Fibroblast of villous mesenchyme (primary cell): Measurements from ENCODE around the gene SPATC1L. TPM values are rescaled to one million over a fixed set of nuclear protein-coding genes. Genes with fewer than 3 reads are reported as not detected.

Experiments used
- DNase-seq: peaks from one replicate; pipeline ENCODE4 v3.0.0-alpha.2; 2010; ENCODE audit warnings: low read depth
- H3K4me3 ChIP-seq: 2 replicates; pipeline ENCODE4 v1.5.1; 2011; ENCODE audit warnings: low read depth, mild to moderate bottlenecking, low read length
- total RNA-seq: library from RNA; depleted of rRNA; stranded (reverse); fragments of >200 nt; gene quantifications from 2 replicates; pipeline ENCODE4 v1.2.3, GENCODE V29; 2012
- TF ChIP-seq, protein P1 (sequence below): IDR thresholded peaks from 2 replicates; pipeline ENCODE4 v1.5.1; 2012; ENCODE audit warnings: low read depth, mild to moderate bottlenecking, low read length; ENCODE audit not compliant: insufficient read depth

Gene SPATC1L
- total RNA-seq, 1 donor = 9.5 TPM

DNA sequence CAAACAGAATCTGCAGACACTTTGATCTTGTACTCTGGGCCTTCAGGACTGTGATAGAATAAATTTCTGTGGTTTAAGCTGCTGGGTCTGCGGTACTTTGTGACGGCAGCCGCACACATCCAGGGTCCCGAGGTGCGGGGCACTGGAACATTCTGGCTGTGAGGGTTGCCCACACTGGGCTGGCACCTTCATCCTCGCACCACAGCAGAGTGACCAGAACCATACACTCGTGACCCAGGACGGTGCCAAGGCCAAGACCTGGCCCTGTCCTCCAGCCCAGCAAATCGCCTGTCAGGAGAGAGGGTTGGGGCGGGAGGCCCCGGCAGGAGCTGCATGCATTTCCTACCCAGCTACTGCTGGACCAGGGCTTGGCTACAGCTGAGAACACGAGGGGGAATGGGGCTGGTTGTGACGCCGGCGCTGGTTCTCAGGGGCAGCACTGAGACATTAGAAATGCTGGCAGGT lies 26.2 kb downstream of the SPATC1L start:
- H3K4me3 ChIP-seq = no peak overlapping the region
- TF ChIP-seq, protein P1, sequence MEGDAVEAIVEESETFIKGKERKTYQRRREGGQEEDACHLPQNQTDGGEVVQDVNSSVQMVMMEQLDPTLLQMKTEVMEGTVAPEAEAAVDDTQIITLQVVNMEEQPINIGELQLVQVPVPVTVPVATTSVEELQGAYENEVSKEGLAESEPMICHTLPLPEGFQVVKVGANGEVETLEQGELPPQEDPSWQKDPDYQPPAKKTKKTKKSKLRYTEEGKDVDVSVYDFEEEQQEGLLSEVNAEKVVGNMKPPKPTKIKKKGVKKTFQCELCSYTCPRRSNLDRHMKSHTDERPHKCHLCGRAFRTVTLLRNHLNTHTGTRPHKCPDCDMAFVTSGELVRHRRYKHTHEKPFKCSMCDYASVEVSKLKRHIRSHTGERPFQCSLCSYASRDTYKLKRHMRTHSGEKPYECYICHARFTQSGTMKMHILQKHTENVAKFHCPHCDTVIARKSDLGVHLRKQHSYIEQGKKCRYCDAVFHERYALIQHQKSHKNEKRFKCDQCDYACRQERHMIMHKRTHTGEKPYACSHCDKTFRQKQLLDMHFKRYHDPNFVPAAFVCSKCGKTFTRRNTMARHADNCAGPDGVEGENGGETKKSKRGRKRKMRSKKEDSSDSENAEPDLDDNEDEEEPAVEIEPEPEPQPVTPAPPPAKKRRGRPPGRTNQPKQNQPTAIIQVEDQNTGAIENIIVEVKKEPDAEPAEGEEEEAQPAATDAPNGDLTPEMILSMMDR = no peak
- no peak for DNase-seq

DNA sequence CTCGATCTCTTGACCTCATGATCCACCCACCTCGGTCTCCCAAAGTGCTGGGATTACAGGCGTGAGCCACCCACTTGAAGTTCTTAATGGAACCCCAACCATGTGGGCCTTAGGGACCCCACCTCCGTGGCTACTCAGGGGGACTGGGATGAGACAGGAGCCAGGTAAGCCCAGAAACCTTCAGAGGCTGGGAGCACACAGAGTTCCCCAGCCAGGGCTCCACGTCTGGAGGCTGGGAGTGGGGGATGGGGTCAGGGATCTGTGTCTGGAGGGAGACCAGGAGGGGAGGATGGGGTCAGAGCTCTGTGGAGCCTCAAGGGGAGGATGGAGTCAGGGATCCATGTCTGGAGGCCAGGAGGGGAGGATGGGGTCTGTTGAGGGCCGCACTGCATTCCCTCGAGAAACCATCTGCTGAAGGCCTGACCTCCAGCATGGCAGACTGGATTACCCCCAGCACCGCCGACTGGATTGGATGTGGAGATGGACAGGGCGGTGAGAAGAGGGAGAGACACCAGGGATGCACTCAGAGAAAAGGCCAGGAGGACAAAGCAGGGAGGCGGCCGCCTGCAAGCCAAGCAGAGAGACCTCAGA lies 26.8 kb downstream of the SPATC1L start:
- no peak for DNase-seq
- TF ChIP-seq, protein P1 = no peak
- no peak overlapping the region for H3K4me3 ChIP-seq

DNA sequence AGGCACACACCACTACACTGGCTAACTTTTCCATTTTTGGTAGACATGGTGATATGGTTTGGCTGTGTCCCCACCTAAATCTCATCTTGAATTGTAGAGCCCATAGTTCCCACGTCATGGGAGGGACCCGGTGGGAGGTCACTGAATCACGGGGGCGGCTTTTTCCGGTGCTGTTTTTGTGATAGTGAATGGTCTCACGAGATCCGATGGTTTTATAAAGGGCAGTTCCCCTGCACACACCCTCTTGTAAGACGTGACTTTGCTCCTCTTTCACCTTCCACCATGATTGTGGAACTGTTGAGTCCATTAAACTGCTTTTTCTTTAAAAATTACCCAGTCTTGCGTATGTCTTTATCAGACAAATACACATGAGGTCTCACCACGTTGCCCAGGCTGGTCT lies 27.6 kb downstream of the SPATC1L start:
- H3K4me3 ChIP-seq = no peak overlapping the region
- TF ChIP-seq, protein P1 = no peak
- no peak for DNase-seq

DNA sequence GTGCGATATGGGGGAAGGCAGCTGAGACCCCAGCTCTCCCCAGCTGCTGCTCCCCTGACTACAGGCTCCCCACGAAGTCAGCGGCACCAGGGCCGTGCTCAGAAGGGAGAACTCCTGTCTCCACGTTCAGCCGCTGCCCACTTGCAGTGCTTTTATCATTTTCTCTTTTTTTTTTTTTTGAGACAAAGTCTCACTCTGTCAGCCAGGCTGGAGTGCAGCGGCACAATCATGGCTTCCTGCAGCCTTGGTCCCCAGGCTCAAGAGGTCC lies 27.9 kb downstream of the SPATC1L start:
- no peak for DNase-seq
- H3K4me3 ChIP-seq = no peak overlapping the region
- TF ChIP-seq, protein P1 = no peak

DNA sequence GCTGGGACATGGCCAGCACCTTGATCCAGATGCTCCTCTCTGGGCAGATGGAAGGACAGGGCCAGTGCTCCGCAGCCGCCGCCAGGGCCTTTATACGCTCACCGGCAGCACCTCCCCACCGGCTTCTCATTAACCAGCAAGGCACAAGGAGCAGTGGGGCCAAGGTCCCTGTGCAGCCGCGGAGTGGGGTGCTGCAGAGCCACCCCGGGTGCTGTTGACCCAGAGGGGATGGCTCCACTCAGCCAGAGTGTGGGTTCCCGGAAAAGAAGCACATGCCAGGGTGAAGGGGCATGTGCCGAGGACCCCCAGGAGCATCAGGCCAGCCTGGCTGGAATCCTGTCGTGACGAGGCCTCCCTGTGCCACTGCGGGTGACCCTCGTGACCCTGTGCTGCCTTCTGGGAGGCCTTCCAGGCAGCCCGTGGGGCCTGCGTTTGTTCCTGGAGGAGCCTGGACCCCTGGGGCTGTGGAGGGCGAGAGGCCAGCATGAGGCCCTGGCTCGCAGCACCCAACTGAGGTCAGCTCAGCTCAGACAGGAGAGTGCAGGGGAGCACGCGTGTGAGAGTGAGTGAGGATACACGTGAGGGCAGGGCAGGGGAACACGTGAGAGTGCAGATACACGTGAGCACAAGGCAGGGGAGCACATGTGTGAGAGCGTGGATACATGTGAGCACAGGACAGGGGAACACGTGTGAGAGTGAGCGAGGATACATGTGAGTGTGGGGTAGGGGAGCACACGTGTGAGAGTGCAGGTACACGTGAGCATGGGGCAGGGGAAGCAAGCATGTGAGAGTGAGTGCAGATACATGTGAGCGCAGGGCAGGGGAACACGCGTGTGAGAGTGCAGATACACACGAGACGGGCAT lies 28.5 kb downstream of the SPATC1L start, which contains the start of gene FTCD:
FTCD (minus strand) TSS at position 66 of the 864 bp plus-strand sequence; CDS start at position 10, 56 bp downstream.
- no peak within 1 kb of the TSS for H3K4me3 ChIP-seq
- TF ChIP-seq, protein P1 = no peak
- no peak for DNase-seq

DNA sequence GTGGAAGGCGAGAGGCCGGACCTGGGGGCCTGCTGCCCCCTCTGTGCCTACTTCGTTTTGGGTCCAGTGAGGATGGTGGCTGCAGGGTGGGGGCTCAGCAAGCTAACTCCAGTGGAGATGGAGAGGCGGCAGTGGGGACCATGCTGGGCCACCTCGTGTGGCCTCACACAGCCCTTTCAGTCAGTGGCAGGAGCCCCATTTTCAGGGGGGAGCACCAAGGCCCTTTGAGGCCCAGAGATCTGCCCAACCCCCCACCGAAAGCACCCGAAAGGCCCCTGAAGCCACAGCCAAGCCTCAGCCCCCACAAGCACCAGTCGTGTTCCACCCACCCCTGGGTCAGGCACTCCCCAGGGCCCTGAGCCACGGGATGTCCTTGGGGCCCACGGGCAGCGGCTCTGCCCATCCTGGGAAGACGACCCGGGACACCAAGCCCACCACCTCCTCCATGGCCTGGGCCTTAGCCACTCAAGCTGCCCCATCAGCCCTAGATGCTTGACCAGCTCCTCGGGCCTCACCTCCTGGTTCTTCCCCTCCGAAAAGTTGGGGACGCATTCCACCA lies 29.2 kb downstream of the SPATC1L start:
- no peak for DNase-seq
- no peak overlapping the region for H3K4me3 ChIP-seq
- TF ChIP-seq, protein P1 = no peak
